Measurements from ENCODE around the gene SFMBT2. TPM values are rescaled to one million over a fixed set of nuclear protein-coding genes. Genes with fewer than 3 reads are reported as not detected.
"Not testable (repeated sequence)": the region's sequence is repeated elsewhere in the genome, so short reads cannot be mapped to it uniquely, and the experiment has no call there.

SFMBT2 gene
- total and polyA plus RNA-seq, 10 donors: 4.4 to 47.7 (median 34.8) TPM

DNA sequence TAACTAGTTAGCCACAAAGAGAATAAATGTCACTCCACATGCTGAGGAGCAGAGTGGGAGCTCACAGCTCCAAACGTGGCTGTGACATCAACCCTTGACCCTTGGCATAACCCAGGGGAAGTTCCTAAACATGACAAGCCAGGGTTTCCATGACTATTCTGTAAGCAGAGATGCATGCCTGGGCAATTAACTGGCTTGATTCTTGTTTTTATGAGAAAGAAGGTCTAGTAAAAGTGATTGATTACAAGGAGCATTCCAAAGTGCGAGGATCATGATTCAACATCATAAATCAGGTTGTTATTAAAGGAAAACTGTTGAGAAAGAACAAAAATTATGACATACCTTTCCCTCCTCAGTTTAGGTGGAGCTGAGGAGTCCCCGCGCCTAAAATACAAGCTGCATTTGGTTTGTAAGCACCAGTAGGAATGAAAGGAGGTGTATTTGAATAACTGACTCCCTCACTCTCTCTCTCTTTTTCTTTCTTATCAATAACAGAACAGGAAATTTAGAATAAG lies 108.4 kb downstream of the SFMBT2 start:
- H3K27me3 ChIP-seq (replicated peaks in 1 of 7): no peaks in the 10 kb centered on the region
- no peaks in the 10 kb centered on the region for H3K36me3 ChIP-seq
- peaks cover 0 to 3% (median 0%) of the 10 kb centered on the region in 8 donors for H3K9me3 ChIP-seq
- intact Hi-C loops (cut with DNase I; ENCODE audit: low total_unique reads): no loop called here
- TF ChIP-seq POLR2A (IDR thresholded peaks at IDR 0.05) (no peak), CTCF (IDR thresholded peaks at IDR 0.05 in 8 of 11, conservative IDR thresholded peaks at IDR 0.05 in 3 of 11) (no peak), POLR2AphosphoS5 (IDR thresholded peaks at IDR 0.05) (no peak)
- 71 to 85% (median 78%) methylated on average over 4 of the region's 4 CpGs for WGBS, 5 donors
- H3K27ac ChIP-seq: no peak overlapping the region
- DNase-seq: no peak
- H3K4me1 ChIP-seq: peaks cover 0 to 63% (median 42%) of the 10 kb centered on the region in 6 donors
- H3K4me3 ChIP-seq: no peak overlapping the region

DNA sequence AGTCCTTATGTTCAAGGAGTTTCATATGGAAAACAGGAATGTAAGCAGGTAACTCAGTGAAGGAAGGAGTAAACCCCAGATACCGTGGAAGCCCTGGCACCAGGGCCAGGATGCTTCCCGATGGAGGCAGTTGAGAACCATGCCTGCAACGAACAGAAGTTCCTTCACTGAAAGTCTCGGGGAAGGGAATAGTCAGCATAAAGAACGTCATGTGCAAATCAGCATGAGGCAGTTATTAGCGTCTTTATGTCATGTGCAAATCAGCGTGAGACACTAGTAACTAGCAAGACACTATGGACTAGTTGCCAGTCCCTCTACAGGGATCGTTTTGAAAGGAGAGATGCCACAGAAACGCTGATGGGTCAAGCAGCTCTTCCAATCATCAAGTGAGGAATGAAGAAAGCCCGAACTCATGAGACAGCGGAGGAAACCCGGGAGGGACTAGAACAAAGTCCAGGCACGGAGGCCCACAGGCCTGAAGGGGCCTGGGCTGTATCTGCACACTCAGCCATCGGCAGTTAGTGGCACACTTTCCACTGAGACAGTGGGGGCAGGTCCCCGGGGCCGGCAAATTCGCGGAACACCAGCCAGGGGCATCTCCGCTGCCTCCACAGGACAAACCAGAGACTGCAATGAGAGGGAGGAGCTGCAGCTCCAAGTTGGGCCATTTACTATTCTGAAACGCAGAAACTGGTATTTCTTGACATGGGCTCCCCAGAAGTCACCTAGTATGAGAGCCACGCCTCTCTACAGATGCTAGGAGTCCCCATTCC lies 109.6 kb downstream of the SFMBT2 start:
- TF ChIP-seq CTCF (IDR thresholded peaks at IDR 0.05 in 8 of 11, conservative IDR thresholded peaks at IDR 0.05 in 3 of 11): no peak
- H3K27me3 ChIP-seq (replicated peaks in 1 of 7): no peaks in the 10 kb centered on the region
- peak overlapping the region in 4 of 8 donors; percentile 19 to 46 (median 40) for H3K27ac ChIP-seq
- 79 to 84% (median 81%) methylated on average over 21 of the region's 21 CpGs for WGBS, 5 donors
- intact Hi-C loops (cut with DNase I; ENCODE audit: low total_unique reads): no loop called here
- no peaks in the 10 kb centered on the region for H3K9me3 ChIP-seq
- no peak overlapping the region for H3K4me3 ChIP-seq
- no peaks in the 10 kb centered on the region for H3K36me3 ChIP-seq
- H3K4me1 ChIP-seq: peaks cover 0 to 62% (median 44%) of the 10 kb centered on the region in 6 donors
- no peak for DNase-seq

GRCh38 chr10:7300384-7300971 lies 110.4 kb downstream of the SFMBT2 start:
- WGBS, 5 donors: 63 to 74% (median 70%) methylated on average over 5 of the region's 5 CpGs
- no peak for TF ChIP-seq POLR2A (IDR thresholded peaks at IDR 0.05)
- peak in 1 of 3 donors; percentile 17 for TF ChIP-seq POLR2AphosphoS5 (IDR thresholded peaks at IDR 0.05)
- Histone ChIP-seq H3K4me1 (peaks cover 0 to 57% (median 39%) of the 10 kb centered on the region in 6 donors), H3K9me3 (no peaks in the 10 kb centered on the region), H3K4me3 (no peak overlapping the region), H3K36me3 (no peaks in the 10 kb centered on the region), H3K27ac (peak overlapping the region in 4 of 8 donors; percentile 1 to 46 (median 40)), H3K27me3 (replicated peaks in 1 of 7) (no peaks in the 10 kb centered on the region)
- intact Hi-C loops (cut with DNase I; ENCODE audit: low total_unique reads): no loop called here
- no peak for DNase-seq

GRCh38 chr10:7299601-7300325 lies 111.1 kb downstream of the SFMBT2 start:
- H3K36me3 ChIP-seq; intact Hi-C loops (cut with DNase I; ENCODE audit: low total_unique reads); H3K27me3 ChIP-seq (replicated peaks in 1 of 7); H3K9me3 ChIP-seq; H3K4me3 ChIP-seq; DNase-seq: not testable (repeated sequence)
- Histone ChIP-seq H3K4me1 (peaks cover 0 to 54% (median 35%) of the 10 kb centered on the region in 6 donors), H3K27ac (peak overlapping the region in 4 of 8 donors; percentile 1 to 46 (median 40))
- 88 to 94% (median 93%) methylated on average over 7 of the region's 7 CpGs for WGBS, 5 donors

Measured in spleen (tissue), 11 donors.